ENCODE measurements around the gene NMRK1. TPM values are rescaled to one million over a fixed set of nuclear protein-coding genes. Genes with fewer than 3 reads are reported as not detected.

The NMRK1 gene
- total RNA-seq, 1 experiment from 2014 or later = 7.8 TPM

- H3K9ac ChIP-seq (ENCODE audit: low read length) = no peak overlapping the region
- H3K9me2 ChIP-seq (ENCODE audit: insufficient read depth) = no peaks in the 10 kb centered on the region
- intact Hi-C loops (cut with micrococcal nuclease) = no loop called here
- H4K20me1 ChIP-seq (ENCODE audit: insufficient read depth) = no peaks in the 10 kb centered on the region
- ChIA-PET CTCF (no interaction called here), RAD21 (ENCODE audit: low non-redundant PET in 1 of 2, low total read pairs in 2 of 2, uncharacterized antibody in 2 of 2, unreplicated experiment in 2 of 2) (no interaction called here), POLR2A (interaction anchor here (1.0 kb wide), 1 partner anchor 12 kb away, joined by 4 read pairs; the partner anchor contains the start of gene CARNMT1)
- ATAC-seq = no peak
- no peak for TF ChIP-seq ZFX (IDR thresholded peaks at IDR 0.05)
- TF ChIP-seq, protein P1, sequence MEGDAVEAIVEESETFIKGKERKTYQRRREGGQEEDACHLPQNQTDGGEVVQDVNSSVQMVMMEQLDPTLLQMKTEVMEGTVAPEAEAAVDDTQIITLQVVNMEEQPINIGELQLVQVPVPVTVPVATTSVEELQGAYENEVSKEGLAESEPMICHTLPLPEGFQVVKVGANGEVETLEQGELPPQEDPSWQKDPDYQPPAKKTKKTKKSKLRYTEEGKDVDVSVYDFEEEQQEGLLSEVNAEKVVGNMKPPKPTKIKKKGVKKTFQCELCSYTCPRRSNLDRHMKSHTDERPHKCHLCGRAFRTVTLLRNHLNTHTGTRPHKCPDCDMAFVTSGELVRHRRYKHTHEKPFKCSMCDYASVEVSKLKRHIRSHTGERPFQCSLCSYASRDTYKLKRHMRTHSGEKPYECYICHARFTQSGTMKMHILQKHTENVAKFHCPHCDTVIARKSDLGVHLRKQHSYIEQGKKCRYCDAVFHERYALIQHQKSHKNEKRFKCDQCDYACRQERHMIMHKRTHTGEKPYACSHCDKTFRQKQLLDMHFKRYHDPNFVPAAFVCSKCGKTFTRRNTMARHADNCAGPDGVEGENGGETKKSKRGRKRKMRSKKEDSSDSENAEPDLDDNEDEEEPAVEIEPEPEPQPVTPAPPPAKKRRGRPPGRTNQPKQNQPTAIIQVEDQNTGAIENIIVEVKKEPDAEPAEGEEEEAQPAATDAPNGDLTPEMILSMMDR (IDR thresholded peaks at IDR 0.05 in 2 of 3, conservative IDR thresholded peaks at IDR 0.05 in 1 of 3; ENCODE audit: borderline replicate concordance in 1 of 3, insufficient read depth in 1 of 3, low read depth in 2 of 3, low read length in 2 of 3) = no peak
- TF ChIP-seq EZH2phosphoT487 (IDR thresholded peaks at IDR 0.05; ENCODE audit: borderline replicate concordance) = no peak
- TF ChIP-seq RAD21 (IDR thresholded peaks at IDR 0.05; ENCODE audit: low read depth) = no peak
- no peak for TF ChIP-seq ATF3 (IDR thresholded peaks at IDR 0.05)
- TF ChIP-seq EGR1 (IDR thresholded peaks at IDR 0.05; ENCODE audit: low read depth) = no peak
- TF ChIP-seq CEBPB (IDR thresholded peaks at IDR 0.05; ENCODE audit: low read depth) = no peak
- no peak for TF ChIP-seq JUND (IDR thresholded peaks at IDR 0.05)
- no peak for TF ChIP-seq ZNF274 (IDR thresholded peaks at IDR 0.05; ENCODE audit: low read depth, low read length)
- no peak for TF ChIP-seq YY1 (IDR thresholded peaks at IDR 0.05; ENCODE audit: extremely low read depth, insufficient replicate concordance, low read depth, low read length)
- no peak for TF ChIP-seq POLR2AphosphoS5 (IDR thresholded peaks at IDR 0.05; ENCODE audit: low read depth, low read length)
- no peak for TF ChIP-seq SP1 (IDR thresholded peaks at IDR 0.05; ENCODE audit: low read depth)
- TF ChIP-seq SRF (IDR thresholded peaks at IDR 0.05; ENCODE audit: low read depth) = no peak
- H3K4me2 ChIP-seq (ENCODE audit: low read length) = no peak overlapping the region
- H3K27ac ChIP-seq (ENCODE audit: low read depth, low read length) = no peak overlapping the region
- H3K4me3 ChIP-seq (replicated peaks in 1 of 2; ENCODE audit: low read depth in 1 of 2, low read length in 2 of 2) = no peak overlapping the region
- H3K9me3 ChIP-seq (ENCODE audit: control insufficient read depth in 1 of 2, insufficient read depth in 1 of 2, low read depth in 1 of 2, low read length in 2 of 2) = no peaks in the 10 kb centered on the region
- no peaks in the 10 kb centered on the region for H3K27me3 ChIP-seq (ENCODE audit: insufficient read depth, low read length)
- H2AFZ ChIP-seq (ENCODE audit: low read depth, low read length, poor library complexity, severe bottlenecking) = no peak overlapping the region
- no peak for DNase-seq (ENCODE audit: low read depth, low spot score)
- no peaks in the 10 kb centered on the region for H3K4me1 ChIP-seq (ENCODE audit: control insufficient read depth in 1 of 2, insufficient read depth in 2 of 2, low read length in 2 of 2)
- BruUV-seq (replicated peaks) = no TSS peak
- H3K79me2 ChIP-seq (ENCODE audit: insufficient read depth, low read length) = no peaks in the 10 kb centered on the region
- H3K36me3 ChIP-seq (ENCODE audit: control insufficient read depth in 1 of 2, insufficient read depth in 2 of 2, low read length in 2 of 2) = no peaks in the 10 kb centered on the region
These were observed 48.2 kb downstream of the NMRK1 start for GRCh38 chr9:75039801-75040200.

Measured in HCT116 (cell line).